IMR-90 (cell line): ENCODE measurements around the gene MCTP1.

Experiments
- BHLHE40 ChIP-seq: fragments of 150-350 bp; IDR thresholded peaks from 2 replicates; pipeline ENCODE4 v1.6.1; 2016; ENCODE audit warnings: mild to moderate bottlenecking, low read depth, low read length
- POLR2A ChIP-seq: IDR thresholded peaks from 2 replicates; pipeline ENCODE4 v1.6.1; 2012; ENCODE audit warnings: mild to moderate bottlenecking, low read depth, low read length
- USF2 ChIP-seq: fragments of 150-350 bp; IDR thresholded peaks from 2 replicates; pipeline ENCODE4 v1.6.1; 2017; ENCODE audit warnings: mild to moderate bottlenecking, antibody characterized with exemption, low read length, low read depth
- TF ChIP-seq, protein P1 (sequence below): conservative IDR thresholded peaks from 2 replicates; pipeline ENCODE4 v1.5.1; 2012; ENCODE audit warnings: mild to moderate bottlenecking, low read depth, low read length, improper control_type of control experiment

- no peak for TF ChIP-seq POLR2A
- TF ChIP-seq, protein P1, sequence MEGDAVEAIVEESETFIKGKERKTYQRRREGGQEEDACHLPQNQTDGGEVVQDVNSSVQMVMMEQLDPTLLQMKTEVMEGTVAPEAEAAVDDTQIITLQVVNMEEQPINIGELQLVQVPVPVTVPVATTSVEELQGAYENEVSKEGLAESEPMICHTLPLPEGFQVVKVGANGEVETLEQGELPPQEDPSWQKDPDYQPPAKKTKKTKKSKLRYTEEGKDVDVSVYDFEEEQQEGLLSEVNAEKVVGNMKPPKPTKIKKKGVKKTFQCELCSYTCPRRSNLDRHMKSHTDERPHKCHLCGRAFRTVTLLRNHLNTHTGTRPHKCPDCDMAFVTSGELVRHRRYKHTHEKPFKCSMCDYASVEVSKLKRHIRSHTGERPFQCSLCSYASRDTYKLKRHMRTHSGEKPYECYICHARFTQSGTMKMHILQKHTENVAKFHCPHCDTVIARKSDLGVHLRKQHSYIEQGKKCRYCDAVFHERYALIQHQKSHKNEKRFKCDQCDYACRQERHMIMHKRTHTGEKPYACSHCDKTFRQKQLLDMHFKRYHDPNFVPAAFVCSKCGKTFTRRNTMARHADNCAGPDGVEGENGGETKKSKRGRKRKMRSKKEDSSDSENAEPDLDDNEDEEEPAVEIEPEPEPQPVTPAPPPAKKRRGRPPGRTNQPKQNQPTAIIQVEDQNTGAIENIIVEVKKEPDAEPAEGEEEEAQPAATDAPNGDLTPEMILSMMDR: no peak
- TF ChIP-seq BHLHE40: no peak
- TF ChIP-seq USF2: no peak
Observed at GRCh38 chr5:94847019-94847418, 437.9 kb downstream of the MCTP1 start.
